ENCODE measurements around the gene LSM8. TPM values are rescaled to one million over a fixed set of nuclear protein-coding genes. Genes with fewer than 3 reads are reported as not detected.

The LSM8 gene
- total RNA-seq, 1 donor from 2014 or later: 7.9 TPM

DNA sequence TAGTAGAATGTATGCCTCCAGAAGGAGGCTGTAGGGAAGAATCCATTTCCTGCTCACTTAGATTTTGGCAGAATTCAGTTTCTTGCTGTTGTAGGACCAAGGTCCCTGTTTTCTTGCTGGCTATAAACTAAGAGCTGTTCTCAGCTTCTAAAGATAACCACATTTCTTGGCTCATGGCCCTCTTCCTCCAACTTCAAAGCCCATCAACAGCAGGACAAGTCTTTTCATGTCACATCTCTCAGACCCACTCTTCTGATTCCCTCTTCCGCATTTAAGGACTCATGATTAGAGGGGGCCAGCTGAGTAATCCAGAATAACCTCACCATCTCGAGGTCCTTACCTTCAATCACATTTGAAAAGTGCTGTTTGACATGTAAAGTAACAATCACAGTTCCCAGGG is 8.2 kb upstream of the LSM8 start:
- H3K27me3 ChIP-seq: no peaks in the 10 kb centered on the region
- no peaks in the 10 kb centered on the region for H3K9me3 ChIP-seq
- H3K27ac ChIP-seq: no peak overlapping the region
- no peak overlapping the region for H3K4me3 ChIP-seq
- intact Hi-C loops (cut with DNase I): no loop called here
- DNase-seq (ENCODE audit: low spot score in 2 of 2): no peak
- no peaks in the 10 kb centered on the region for H3K4me1 ChIP-seq
- TF ChIP-seq CTCF (IDR thresholded peaks at IDR 0.05): no peak
- H3K36me3 ChIP-seq: no peaks in the 10 kb centered on the region

DNA sequence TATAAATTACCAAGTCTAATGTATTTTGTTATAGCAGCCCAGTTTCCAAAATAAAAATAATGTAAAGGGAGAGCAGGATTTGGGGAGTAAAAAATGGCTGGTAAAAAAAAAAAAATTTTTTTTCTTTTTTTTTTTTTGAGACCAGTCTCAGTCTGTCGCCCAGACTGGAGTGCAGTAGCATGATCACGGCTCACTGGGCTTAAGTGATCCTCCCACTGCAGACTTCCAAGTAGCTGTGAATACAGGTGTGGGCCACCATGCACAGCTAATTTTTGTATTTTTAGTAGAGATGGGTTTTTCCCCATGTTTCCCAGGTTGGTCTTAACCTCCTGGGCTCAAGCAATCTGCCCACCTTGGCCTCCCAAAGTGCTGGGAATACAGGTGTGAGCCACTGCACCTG is 4.8 kb upstream of the LSM8 start:
- TF ChIP-seq CTCF (IDR thresholded peaks at IDR 0.05): no peak
- Histone ChIP-seq H3K4me3 (no peak overlapping the region), H3K9me3 (no peaks in the 10 kb centered on the region), H3K27me3 (no peaks in the 10 kb centered on the region), H3K27ac (no peak overlapping the region), H3K4me1 (peaks cover 0 to 3% of the 10 kb centered on the region in 2 donors), H3K36me3 (no peaks in the 10 kb centered on the region)
- DNase-seq (ENCODE audit: low spot score in 2 of 2): no peak
- intact Hi-C loops (cut with DNase I): no loop called here

GRCh38 chr7:118182593-118183427 is 1.2 kb upstream of the LSM8 start:
- no peaks in the 10 kb centered on the region for H3K36me3 ChIP-seq
- no peak for TF ChIP-seq CTCF (IDR thresholded peaks at IDR 0.05)
- intact Hi-C loops (cut with DNase I): loop anchor here (5.0 kb wide), 1 partner anchor 311 kb away; the partner anchor contains the start of gene CTTNBP2
- peaks cover 0 to 22% of the 10 kb centered on the region in 2 donors for H3K4me1 ChIP-seq
- no peak for DNase-seq (ENCODE audit: low spot score in 2 of 2)
- peak overlapping the region; percentile 84 to 88 for H3K27ac ChIP-seq
- H3K27me3 ChIP-seq: no peaks in the 10 kb centered on the region
- peak overlapping the region; percentile 76 to 81 for H3K4me3 ChIP-seq
- H3K9me3 ChIP-seq: no peaks in the 10 kb centered on the region

- intact Hi-C loops (cut with DNase I): loop anchor here (5.0 kb wide), 1 partner anchor 311 kb away; the partner anchor contains the start of gene CTTNBP2
Measured at GRCh38 chr7:118183428-118183785, 557 bp upstream of the LSM8 start.

GRCh38 chr7:118184565-118184940 is 589 bp downstream of the LSM8 start:
- Histone ChIP-seq H3K4me3 (peak overlapping the region; percentile 76 to 81), H3K27me3 (no peaks in the 10 kb centered on the region), H3K4me1 (peaks cover 0 to 22% of the 10 kb centered on the region in 2 donors), H3K36me3 (peaks cover 6 to 12% of the 10 kb centered on the region in 2 donors), H3K27ac (peak overlapping the region; percentile 84 to 88), H3K9me3 (no peaks in the 10 kb centered on the region)
- DNase-seq (ENCODE audit: low spot score in 2 of 2): no peak
- TF ChIP-seq CTCF (IDR thresholded peaks at IDR 0.05): no peak
- intact Hi-C loops (cut with DNase I): loop anchor here (5.0 kb wide), 1 partner anchor 312 kb away; the partner anchor contains the start of gene CTTNBP2

More at GRCh38 chr7:118183428-118183785, 557 bp upstream of the LSM8 start:
- DNase-seq (ENCODE audit: low spot score in 2 of 2): no peak
- H3K9me3 ChIP-seq: no peaks in the 10 kb centered on the region
- peaks cover 0 to under 1% of the 10 kb centered on the region in 2 donors for H3K36me3 ChIP-seq
- peak overlapping the region; percentile 76 to 81 for H3K4me3 ChIP-seq
- H3K4me1 ChIP-seq: peaks cover 0 to 22% of the 10 kb centered on the region in 2 donors
- H3K27me3 ChIP-seq: no peaks in the 10 kb centered on the region
- no peak for TF ChIP-seq CTCF (IDR thresholded peaks at IDR 0.05)
- peak overlapping the region; percentile 84 to 88 for H3K27ac ChIP-seq

Data from ascending aorta (tissue), 2 donors.